ENCODE measurements around the gene ARL5C. TPM values are rescaled to one million over a fixed set of nuclear protein-coding genes. Genes with fewer than 3 reads are reported as not detected.

ARL5C gene
- polyA plus RNA-seq, 1 donor (not counting 4 experiments of a cell fraction or from before 2014, with no cell fraction given): not detected

DNA sequence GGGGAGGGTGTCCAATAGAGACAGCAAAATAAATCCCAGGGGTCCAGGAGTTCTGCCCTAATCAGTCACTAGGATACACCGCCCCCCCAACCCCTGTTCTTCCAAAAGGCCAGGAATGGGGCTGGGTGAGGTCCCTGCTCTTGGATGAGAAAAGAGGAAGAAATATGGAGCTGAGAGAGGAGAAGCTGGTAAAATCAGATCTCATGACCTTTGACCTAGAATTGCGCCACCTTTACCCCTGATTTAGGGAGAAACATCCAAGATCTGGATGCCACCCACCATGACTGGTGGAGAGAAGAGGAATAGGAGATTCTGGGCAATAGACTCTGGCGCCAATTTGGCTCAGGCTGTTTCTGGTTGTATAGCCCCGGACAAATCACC is 32.2 kb upstream of the ARL5C start:
- TF ChIP-seq, protein P1, sequence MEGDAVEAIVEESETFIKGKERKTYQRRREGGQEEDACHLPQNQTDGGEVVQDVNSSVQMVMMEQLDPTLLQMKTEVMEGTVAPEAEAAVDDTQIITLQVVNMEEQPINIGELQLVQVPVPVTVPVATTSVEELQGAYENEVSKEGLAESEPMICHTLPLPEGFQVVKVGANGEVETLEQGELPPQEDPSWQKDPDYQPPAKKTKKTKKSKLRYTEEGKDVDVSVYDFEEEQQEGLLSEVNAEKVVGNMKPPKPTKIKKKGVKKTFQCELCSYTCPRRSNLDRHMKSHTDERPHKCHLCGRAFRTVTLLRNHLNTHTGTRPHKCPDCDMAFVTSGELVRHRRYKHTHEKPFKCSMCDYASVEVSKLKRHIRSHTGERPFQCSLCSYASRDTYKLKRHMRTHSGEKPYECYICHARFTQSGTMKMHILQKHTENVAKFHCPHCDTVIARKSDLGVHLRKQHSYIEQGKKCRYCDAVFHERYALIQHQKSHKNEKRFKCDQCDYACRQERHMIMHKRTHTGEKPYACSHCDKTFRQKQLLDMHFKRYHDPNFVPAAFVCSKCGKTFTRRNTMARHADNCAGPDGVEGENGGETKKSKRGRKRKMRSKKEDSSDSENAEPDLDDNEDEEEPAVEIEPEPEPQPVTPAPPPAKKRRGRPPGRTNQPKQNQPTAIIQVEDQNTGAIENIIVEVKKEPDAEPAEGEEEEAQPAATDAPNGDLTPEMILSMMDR (optimal IDR thresholded peaks at IDR 0.05 in 1 of 3, IDR thresholded peaks at IDR 0.05 in 1 of 3, conservative IDR thresholded peaks at IDR 0.05 in 1 of 3; ENCODE audit: extremely low read depth in 1 of 3, insufficient read depth in 2 of 3, low read length in 3 of 3): no peak
- TF ChIP-seq EZH2 (IDR thresholded peaks at IDR 0.05; ENCODE audit: low read length): no peak
- no peak for DNase-seq (ENCODE audit: low read depth, low spot score)
- peaks cover 47% of the 10 kb centered on the region for H3K79me2 ChIP-seq (ENCODE audit: control insufficient read depth, insufficient read depth, low read length)
- no peaks in the 10 kb centered on the region for H3K27me3 ChIP-seq (ENCODE audit: control insufficient read depth, extremely low read depth, insufficient read depth, low read length)
- H3K27ac ChIP-seq (ENCODE audit: control insufficient read depth, insufficient read depth, low read length): no peak overlapping the region
- H4K20me1 ChIP-seq (ENCODE audit: control insufficient read depth, extremely low read depth, insufficient read depth, low read length): peaks cover 10% of the 10 kb centered on the region
- FAIRE-seq: no peak
- H3K4me3 ChIP-seq (ENCODE audit: control insufficient read depth in 2 of 3, extremely low read depth in 1 of 3, insufficient read depth in 2 of 3, low read depth in 1 of 3, low read length in 3 of 3): no peak overlapping the region
- H3K9me1 ChIP-seq (ENCODE audit: control insufficient read depth, extremely low read depth, insufficient read depth, low read length): no peaks in the 10 kb centered on the region
- peaks cover 26% of the 10 kb centered on the region for H3K4me1 ChIP-seq (ENCODE audit: control insufficient read depth, extremely low read depth, insufficient read depth, low read length)
- no peaks in the 10 kb centered on the region for H3K9me3 ChIP-seq (ENCODE audit: control insufficient read depth, low read depth, low read length)
- no peak overlapping the region for H3K4me2 ChIP-seq (ENCODE audit: control insufficient read depth, extremely low read depth, insufficient read depth, low read depth, low read length)
- no peak overlapping the region for H2AFZ ChIP-seq (ENCODE audit: control insufficient read depth, low read length)
- dilution Hi-C loops (cut with MboI; ENCODE audit: extremely low pct_ligation_motif_present, low sequenced_read_pairs): no loop called here
- H3K36me3 ChIP-seq (ENCODE audit: control insufficient read depth in 2 of 2, extremely low read depth in 1 of 2, insufficient read depth in 2 of 2, low read length in 2 of 2): peaks cover 12 to 18% of the 10 kb centered on the region in 2 experiments
- H3K9ac ChIP-seq (ENCODE audit: control insufficient read depth, extremely low read depth, insufficient read depth, low read length): no peak overlapping the region

DNA sequence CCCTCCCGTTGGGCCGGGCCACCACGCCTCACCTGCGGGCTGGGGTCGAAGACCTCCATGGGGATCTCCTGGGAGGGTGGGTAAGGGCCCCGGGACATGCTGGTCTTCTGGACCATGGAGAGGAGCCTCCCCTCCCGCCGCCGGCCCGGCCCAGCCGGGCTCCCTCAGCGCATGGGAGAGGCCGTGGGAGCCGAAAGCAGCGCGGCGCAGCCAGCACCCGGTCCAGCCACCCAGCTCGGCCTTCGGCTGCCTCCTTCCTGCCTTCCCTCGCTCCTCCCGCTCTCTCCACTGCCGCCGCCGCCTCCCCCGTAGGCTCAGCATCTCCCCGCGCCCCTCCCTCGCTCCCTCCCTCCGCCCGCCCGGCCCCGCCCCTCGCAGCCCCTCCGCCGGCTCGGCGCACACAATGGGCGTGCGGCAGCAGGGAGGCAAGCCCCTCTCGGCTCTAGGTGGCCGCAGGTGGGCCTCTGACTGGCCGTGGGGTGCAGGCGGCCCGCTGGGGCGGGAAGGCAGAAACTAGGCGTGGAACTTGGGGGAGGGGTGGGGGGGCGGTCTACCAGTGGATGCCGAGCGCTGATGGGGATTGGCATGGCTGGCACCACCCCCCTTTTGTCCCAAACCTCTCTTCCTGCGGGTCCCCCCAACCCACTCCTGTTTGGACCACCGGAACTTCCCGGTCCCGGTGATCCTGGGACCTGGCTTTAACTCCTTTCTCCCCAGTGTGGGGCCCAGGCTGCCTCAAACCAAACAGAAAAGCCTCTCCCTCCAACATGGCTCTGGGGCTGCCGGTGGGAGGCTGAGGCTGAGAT is 31.6 kb upstream of the ARL5C start, which contains the start of gene CACNB1:
TSS of gene CACNB1 (minus strand) at position 290 of the 806 bp plus-strand sequence. CDS start at position 116, 174 bp downstream.
- peak within 1 kb of the TSS; percentile 11 for H3K27ac ChIP-seq (ENCODE audit: control insufficient read depth, insufficient read depth, low read length)

More for the DNA sequence above, 31.6 kb upstream of the ARL5C start, which contains the start of gene CACNB1:
- Histone ChIP-seq H3K4me2 (ENCODE audit: control insufficient read depth, extremely low read depth, insufficient read depth, low read depth, low read length) (peak within 1 kb of the TSS; percentile 80), H3K9me3 (ENCODE audit: control insufficient read depth, low read depth, low read length) (no peaks in the 10 kb centered on the region), H3K9me1 (ENCODE audit: control insufficient read depth, extremely low read depth, insufficient read depth, low read length) (no peaks in the 10 kb centered on the region), H3K4me3 (ENCODE audit: control insufficient read depth in 2 of 3, extremely low read depth in 1 of 3, insufficient read depth in 2 of 3, low read depth in 1 of 3, low read length in 3 of 3) (peak within 1 kb of the TSS; percentile 65 to 75 (median 72)), H2AFZ (ENCODE audit: control insufficient read depth, low read length) (peak within 1 kb of the TSS; percentile 52), H4K20me1 (ENCODE audit: control insufficient read depth, extremely low read depth, insufficient read depth, low read length) (peaks cover 7% of the 10 kb centered on the region), H3K36me3 (ENCODE audit: control insufficient read depth in 2 of 2, extremely low read depth in 1 of 2, insufficient read depth in 2 of 2, low read length in 2 of 2) (peaks cover 8 to 19% of the 10 kb centered on the region in 2 experiments), H3K27me3 (ENCODE audit: control insufficient read depth, extremely low read depth, insufficient read depth, low read length) (no peaks in the 10 kb centered on the region), H3K79me2 (ENCODE audit: control insufficient read depth, insufficient read depth, low read length) (peaks cover 47% of the 10 kb centered on the region), H3K4me1 (ENCODE audit: control insufficient read depth, extremely low read depth, insufficient read depth, low read length) (peaks cover 26% of the 10 kb centered on the region), H3K9ac (ENCODE audit: control insufficient read depth, extremely low read depth, insufficient read depth, low read length) (peak within 1 kb of the TSS; percentile 66)
- DNase-seq (ENCODE audit: low read depth, low spot score) (no peak), FAIRE-seq (no peak)
- dilution Hi-C loops (cut with MboI; ENCODE audit: extremely low pct_ligation_motif_present, low sequenced_read_pairs): no loop called here
- no peak for TF ChIP-seq EZH2 (IDR thresholded peaks at IDR 0.05; ENCODE audit: low read length)
- TF ChIP-seq, protein P1 (optimal IDR thresholded peaks at IDR 0.05 in 1 of 3, IDR thresholded peaks at IDR 0.05 in 1 of 3, conservative IDR thresholded peaks at IDR 0.05 in 1 of 3; ENCODE audit: extremely low read depth in 1 of 3, insufficient read depth in 2 of 3, low read length in 3 of 3): no peak
